ENCODE data around the gene SUPT3H. TPM values are rescaled to one million over a fixed set of nuclear protein-coding genes. Genes with fewer than 3 reads are reported as not detected.

SUPT3H gene
- total and polyA plus RNA-seq, 2 of the 8 experiments (the other 6 are each of a cell fraction or from before 2014, with no cell fraction given), result 18.8 to 23.0 TPM

DNA sequence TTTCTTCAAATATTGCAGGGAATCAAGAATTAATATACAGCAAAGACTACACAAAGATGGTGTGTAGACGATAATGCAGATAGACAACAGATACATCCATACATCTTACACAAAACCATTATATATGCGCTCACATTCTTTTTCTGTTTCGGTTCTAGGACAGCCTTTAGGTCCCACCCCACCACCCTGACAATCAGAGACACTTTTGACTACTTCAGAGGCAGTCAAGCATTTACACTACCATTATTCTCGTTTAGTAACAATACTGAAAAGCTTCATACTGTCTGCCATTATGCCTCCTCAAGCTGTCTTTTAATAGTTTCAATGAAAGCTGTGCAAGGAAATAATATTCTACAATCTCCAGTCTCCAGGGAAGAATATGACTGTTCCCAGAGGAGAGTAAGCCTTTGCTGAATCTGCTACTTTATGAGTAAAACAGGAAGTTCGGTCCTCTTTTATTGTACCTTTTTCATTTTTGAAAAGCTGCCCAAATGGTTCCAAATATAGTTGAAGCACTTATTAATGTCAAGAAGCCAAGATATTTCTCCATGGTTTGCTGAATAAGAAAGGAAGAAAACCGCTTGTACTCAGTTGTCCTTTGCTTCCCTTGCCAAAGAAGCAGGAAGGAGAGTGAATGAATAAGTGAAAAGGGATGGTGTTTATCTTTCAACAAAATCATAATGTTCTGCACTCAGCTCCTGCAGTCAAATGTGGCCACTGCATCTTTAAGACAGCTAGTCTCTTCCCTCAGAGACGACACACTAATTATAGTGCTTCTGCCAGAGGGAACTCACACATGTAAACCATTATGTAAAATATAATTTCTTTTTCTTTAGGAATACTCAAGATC is 521.9 kb downstream of the SUPT3H start (continued):
- TF ChIP-seq, protein P1, sequence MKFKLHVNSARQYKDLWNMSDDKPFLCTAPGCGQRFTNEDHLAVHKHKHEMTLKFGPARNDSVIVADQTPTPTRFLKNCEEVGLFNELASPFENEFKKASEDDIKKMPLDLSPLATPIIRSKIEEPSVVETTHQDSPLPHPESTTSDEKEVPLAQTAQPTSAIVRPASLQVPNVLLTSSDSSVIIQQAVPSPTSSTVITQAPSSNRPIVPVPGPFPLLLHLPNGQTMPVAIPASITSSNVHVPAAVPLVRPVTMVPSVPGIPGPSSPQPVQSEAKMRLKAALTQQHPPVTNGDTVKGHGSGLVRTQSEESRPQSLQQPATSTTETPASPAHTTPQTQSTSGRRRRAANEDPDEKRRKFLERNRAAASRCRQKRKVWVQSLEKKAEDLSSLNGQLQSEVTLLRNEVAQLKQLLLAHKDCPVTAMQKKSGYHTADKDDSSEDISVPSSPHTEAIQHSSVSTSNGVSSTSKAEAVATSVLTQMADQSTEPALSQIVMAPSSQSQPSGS (IDR thresholded peaks at IDR 0.05; ENCODE audit: low read length), result no peak
- TF ChIP-seq CBX5 (IDR thresholded peaks at IDR 0.05; ENCODE audit: low read depth, low read length), result no peak
- TF ChIP-seq, protein P2, sequence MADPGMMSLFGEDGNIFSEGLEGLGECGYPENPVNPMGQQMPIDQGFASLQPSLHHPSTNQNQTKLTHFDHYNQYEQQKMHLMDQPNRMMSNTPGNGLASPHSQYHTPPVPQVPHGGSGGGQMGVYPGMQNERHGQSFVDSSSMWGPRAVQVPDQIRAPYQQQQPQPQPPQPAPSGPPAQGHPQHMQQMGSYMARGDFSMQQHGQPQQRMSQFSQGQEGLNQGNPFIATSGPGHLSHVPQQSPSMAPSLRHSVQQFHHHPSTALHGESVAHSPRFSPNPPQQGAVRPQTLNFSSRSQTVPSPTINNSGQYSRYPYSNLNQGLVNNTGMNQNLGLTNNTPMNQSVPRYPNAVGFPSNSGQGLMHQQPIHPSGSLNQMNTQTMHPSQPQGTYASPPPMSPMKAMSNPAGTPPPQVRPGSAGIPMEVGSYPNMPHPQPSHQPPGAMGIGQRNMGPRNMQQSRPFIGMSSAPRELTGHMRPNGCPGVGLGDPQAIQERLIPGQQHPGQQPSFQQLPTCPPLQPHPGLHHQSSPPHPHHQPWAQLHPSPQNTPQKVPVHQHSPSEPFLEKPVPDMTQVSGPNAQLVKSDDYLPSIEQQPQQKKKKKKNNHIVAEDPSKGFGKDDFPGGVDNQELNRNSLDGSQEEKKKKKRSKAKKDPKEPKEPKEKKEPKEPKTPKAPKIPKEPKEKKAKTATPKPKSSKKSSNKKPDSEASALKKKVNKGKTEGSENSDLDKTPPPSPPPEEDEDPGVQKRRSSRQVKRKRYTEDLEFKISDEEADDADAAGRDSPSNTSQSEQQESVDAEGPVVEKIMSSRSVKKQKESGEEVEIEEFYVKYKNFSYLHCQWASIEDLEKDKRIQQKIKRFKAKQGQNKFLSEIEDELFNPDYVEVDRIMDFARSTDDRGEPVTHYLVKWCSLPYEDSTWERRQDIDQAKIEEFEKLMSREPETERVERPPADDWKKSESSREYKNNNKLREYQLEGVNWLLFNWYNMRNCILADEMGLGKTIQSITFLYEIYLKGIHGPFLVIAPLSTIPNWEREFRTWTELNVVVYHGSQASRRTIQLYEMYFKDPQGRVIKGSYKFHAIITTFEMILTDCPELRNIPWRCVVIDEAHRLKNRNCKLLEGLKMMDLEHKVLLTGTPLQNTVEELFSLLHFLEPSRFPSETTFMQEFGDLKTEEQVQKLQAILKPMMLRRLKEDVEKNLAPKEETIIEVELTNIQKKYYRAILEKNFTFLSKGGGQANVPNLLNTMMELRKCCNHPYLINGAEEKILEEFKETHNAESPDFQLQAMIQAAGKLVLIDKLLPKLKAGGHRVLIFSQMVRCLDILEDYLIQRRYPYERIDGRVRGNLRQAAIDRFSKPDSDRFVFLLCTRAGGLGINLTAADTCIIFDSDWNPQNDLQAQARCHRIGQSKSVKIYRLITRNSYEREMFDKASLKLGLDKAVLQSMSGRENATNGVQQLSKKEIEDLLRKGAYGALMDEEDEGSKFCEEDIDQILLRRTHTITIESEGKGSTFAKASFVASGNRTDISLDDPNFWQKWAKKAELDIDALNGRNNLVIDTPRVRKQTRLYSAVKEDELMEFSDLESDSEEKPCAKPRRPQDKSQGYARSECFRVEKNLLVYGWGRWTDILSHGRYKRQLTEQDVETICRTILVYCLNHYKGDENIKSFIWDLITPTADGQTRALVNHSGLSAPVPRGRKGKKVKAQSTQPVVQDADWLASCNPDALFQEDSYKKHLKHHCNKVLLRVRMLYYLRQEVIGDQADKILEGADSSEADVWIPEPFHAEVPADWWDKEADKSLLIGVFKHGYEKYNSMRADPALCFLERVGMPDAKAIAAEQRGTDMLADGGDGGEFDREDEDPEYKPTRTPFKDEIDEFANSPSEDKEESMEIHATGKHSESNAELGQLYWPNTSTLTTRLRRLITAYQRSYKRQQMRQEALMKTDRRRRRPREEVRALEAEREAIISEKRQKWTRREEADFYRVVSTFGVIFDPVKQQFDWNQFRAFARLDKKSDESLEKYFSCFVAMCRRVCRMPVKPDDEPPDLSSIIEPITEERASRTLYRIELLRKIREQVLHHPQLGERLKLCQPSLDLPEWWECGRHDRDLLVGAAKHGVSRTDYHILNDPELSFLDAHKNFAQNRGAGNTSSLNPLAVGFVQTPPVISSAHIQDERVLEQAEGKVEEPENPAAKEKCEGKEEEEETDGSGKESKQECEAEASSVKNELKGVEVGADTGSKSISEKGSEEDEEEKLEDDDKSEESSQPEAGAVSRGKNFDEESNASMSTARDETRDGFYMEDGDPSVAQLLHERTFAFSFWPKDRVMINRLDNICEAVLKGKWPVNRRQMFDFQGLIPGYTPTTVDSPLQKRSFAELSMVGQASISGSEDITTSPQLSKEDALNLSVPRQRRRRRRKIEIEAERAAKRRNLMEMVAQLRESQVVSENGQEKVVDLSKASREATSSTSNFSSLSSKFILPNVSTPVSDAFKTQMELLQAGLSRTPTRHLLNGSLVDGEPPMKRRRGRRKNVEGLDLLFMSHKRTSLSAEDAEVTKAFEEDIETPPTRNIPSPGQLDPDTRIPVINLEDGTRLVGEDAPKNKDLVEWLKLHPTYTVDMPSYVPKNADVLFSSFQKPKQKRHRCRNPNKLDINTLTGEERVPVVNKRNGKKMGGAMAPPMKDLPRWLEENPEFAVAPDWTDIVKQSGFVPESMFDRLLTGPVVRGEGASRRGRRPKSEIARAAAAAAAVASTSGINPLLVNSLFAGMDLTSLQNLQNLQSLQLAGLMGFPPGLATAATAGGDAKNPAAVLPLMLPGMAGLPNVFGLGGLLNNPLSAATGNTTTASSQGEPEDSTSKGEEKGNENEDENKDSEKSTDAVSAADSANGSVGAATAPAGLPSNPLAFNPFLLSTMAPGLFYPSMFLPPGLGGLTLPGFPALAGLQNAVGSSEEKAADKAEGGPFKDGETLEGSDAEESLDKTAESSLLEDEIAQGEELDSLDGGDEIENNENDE (IDR thresholded peaks at IDR 0.05; ENCODE audit: insufficient replicate concordance, low read length), result no peak
- TF ChIP-seq, protein P3, sequence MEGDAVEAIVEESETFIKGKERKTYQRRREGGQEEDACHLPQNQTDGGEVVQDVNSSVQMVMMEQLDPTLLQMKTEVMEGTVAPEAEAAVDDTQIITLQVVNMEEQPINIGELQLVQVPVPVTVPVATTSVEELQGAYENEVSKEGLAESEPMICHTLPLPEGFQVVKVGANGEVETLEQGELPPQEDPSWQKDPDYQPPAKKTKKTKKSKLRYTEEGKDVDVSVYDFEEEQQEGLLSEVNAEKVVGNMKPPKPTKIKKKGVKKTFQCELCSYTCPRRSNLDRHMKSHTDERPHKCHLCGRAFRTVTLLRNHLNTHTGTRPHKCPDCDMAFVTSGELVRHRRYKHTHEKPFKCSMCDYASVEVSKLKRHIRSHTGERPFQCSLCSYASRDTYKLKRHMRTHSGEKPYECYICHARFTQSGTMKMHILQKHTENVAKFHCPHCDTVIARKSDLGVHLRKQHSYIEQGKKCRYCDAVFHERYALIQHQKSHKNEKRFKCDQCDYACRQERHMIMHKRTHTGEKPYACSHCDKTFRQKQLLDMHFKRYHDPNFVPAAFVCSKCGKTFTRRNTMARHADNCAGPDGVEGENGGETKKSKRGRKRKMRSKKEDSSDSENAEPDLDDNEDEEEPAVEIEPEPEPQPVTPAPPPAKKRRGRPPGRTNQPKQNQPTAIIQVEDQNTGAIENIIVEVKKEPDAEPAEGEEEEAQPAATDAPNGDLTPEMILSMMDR (IDR thresholded peaks at IDR 0.05; ENCODE audit: control extremely low read depth in 1 of 3, insufficient read depth in 1 of 3, low read depth in 1 of 3, low read length in 3 of 3), result no peak
